ENCODE measurements around the gene DNM3. TPM values are rescaled to one million over a fixed set of nuclear protein-coding genes. Genes with fewer than 3 reads are reported as not detected.

Gene DNM3
- total RNA-seq, 1 experiment from 2014 or later: 2.7 TPM

- peaks cover 14 to 16% of the 10 kb centered on the region in 2 experiments for H3K4me1 Mint-ChIP-seq
- TF ChIP-seq CTCF (conservative IDR thresholded peaks at IDR 0.05): no peak
- Histone ChIP-seq H2BK15ac (ENCODE audit: low read depth, low read length) (no peak overlapping the region), H3K9me3 (ENCODE audit: control insufficient read depth, low read depth, low read length) (no peaks in the 10 kb centered on the region), H3K27me3 (ENCODE audit: insufficient read depth, low read length) (no peaks in the 10 kb centered on the region), H3K14ac (ENCODE audit: insufficient read depth, low read length) (no peak overlapping the region), H3K4ac (ENCODE audit: low read depth, low read length) (no peak overlapping the region), H3T11ph (ENCODE audit: low read length) (no peak overlapping the region), H3K79me2 (ENCODE audit: insufficient read depth, low read length) (no peaks in the 10 kb centered on the region), H2BK12ac (ENCODE audit: insufficient read length, low read depth, low read length) (no peak overlapping the region), H3K9ac (ENCODE audit: extremely low read depth, insufficient read length, low read length) (no peak overlapping the region), H2BK5ac (ENCODE audit: insufficient read length, low read length) (no peak overlapping the region), H3K79me1 (ENCODE audit: insufficient read depth, low read depth, low read length, poor library complexity, severe bottlenecking) (no peaks in the 10 kb centered on the region), H2BK120ac (ENCODE audit: low read depth, low read length, poor library complexity, severe bottlenecking) (no peak overlapping the region), H4K8ac (replicated peaks; ENCODE audit: insufficient read length, low read depth, low read length) (no peak overlapping the region), H4K20me1 (ENCODE audit: control insufficient read depth, insufficient read depth, insufficient read length) (no peaks in the 10 kb centered on the region), H2AFZ (ENCODE audit: low read length) (no peak overlapping the region), H3K4me2 (ENCODE audit: insufficient read depth, insufficient read length, low read length) (no peak overlapping the region), H3K18ac (ENCODE audit: insufficient read length, low read depth, low read length) (no peak overlapping the region), H3K56ac (ENCODE audit: insufficient read length, low read depth, low read length) (no peak overlapping the region), H3K23me2 (ENCODE audit: insufficient read length, low read depth, low read length, poor library complexity, severe bottlenecking) (no peaks in the 10 kb centered on the region), H2AK5ac (ENCODE audit: insufficient read length, low read length) (no peak overlapping the region), H3K4me1 (ENCODE audit: insufficient read depth, low read length) (no peaks in the 10 kb centered on the region), H3K23ac (ENCODE audit: insufficient read length, low read depth, low read length) (no peak overlapping the region), H4K91ac (ENCODE audit: insufficient read length, low read depth, low read length) (no peak overlapping the region), H2BK20ac (ENCODE audit: low read depth, low read length, poor library complexity, severe bottlenecking) (no peak overlapping the region), H4K5ac (ENCODE audit: insufficient read length, low read depth, low read length) (no peak overlapping the region), H3K27ac (ENCODE audit: insufficient read length, low read depth, low read length) (no peak overlapping the region)
- WGBS (ENCODE audit: extremely low coverage, insufficient read length, low lambda C conversion rate): no CpG with 5 or more reads among the region's 4 CpGs
- no peak overlapping the region for H3K27ac Mint-ChIP-seq
- no peak for DNase-seq
- no peak overlapping the region for H3K4me3 Mint-ChIP-seq
- no peaks in the 10 kb centered on the region for H3K36me3 Mint-ChIP-seq (ENCODE audit: insufficient read depth in 1 of 3, low read depth in 3 of 3)
- no peaks in the 10 kb centered on the region for H3K27me3 Mint-ChIP-seq (ENCODE audit: low read depth)
- no peaks in the 10 kb centered on the region for H3K9me3 Mint-ChIP-seq
Observed at GRCh38 chr1:172416496-172417035, 575.3 kb downstream of the DNM3 start.
